Vagina (tissue), 2 donors: Measurements from ENCODE around the gene PCBD2.

ENCODE experiments used
- POLR2A ChIP-seq, 2 donors: fragments of 450-650 bp; IDR thresholded peaks; one replicate each; pipeline ENCODE4 v1.6.1; 2017; ENCODE audit warnings: antibody characterized with exemption in 2 of 2, mild to moderate bottlenecking in 2 of 2, moderate library complexity in 2 of 2
- POLR2AphosphoS5 ChIP-seq, 2 donors: sonication (generic); formaldehyde crosslinking; IDR thresholded peaks; one replicate each; pipeline ENCODE4 v1.9.0; 2017; ENCODE audit warnings: antibody characterized with exemption in 2 of 2, mild to moderate bottlenecking in 2 of 2, low read depth in 1 of 2; ENCODE audit not compliant: insufficient read depth in 1 of 2
- TF ChIP-seq, protein P1 (sequence below), 3 experiments: fragments of 450-650 bp in 2 of 3; fragments of 200-600 bp in 1 of 3; sonication (generic) in 1 of 3; IDR thresholded peaks; one replicate each; pipeline ENCODE4 v1.5.1; 2017 to 2019; ENCODE audit warnings: antibody characterized with exemption in 3 of 3, mild to moderate bottlenecking in 2 of 3, moderate library complexity in 2 of 3

- TF ChIP-seq POLR2A (IDR thresholded peaks at IDR 0.05): no peak
- TF ChIP-seq, protein P1, sequence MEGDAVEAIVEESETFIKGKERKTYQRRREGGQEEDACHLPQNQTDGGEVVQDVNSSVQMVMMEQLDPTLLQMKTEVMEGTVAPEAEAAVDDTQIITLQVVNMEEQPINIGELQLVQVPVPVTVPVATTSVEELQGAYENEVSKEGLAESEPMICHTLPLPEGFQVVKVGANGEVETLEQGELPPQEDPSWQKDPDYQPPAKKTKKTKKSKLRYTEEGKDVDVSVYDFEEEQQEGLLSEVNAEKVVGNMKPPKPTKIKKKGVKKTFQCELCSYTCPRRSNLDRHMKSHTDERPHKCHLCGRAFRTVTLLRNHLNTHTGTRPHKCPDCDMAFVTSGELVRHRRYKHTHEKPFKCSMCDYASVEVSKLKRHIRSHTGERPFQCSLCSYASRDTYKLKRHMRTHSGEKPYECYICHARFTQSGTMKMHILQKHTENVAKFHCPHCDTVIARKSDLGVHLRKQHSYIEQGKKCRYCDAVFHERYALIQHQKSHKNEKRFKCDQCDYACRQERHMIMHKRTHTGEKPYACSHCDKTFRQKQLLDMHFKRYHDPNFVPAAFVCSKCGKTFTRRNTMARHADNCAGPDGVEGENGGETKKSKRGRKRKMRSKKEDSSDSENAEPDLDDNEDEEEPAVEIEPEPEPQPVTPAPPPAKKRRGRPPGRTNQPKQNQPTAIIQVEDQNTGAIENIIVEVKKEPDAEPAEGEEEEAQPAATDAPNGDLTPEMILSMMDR (IDR thresholded peaks at IDR 0.05): peak; percentile 35 to 73 (median 68)
- peak; percentile 52 to 71 for TF ChIP-seq POLR2AphosphoS5 (IDR thresholded peaks at IDR 0.05; ENCODE audit: insufficient read depth in 1 of 2, low read depth in 1 of 2)
Observed at GRCh38 chr5:134905246-134905996, 490 bp downstream of the PCBD2 start.
